ENCODE measurements around the gene CR1L.
"Not testable (repeated sequence)": the region's sequence is repeated elsewhere in the genome, so short reads cannot be mapped to it uniquely, and the experiment has no call there.

Gene CR1L

GRCh38 chr1:207644852-207645634, at the start of gene CR1L:
TSS of gene CR1L (plus strand) at chr1:207645133. CDS start at chr1:207645234, 101 bp downstream.
- no peaks in the 10 kb centered on the region for H3K9me3 Mint-ChIP-seq
- H3K4me3 Mint-ChIP-seq: peak within 1 kb of the TSS; percentile 73
- peaks cover 35% of the 10 kb centered on the region for H3K27me3 Mint-ChIP-seq
- peak; percentile 80 for DNase-seq
- no peaks in the 10 kb centered on the region for H3K36me3 Mint-ChIP-seq (ENCODE audit: low read depth)
- no peak within 1 kb of the TSS for H3K27ac Mint-ChIP-seq
- peaks cover 13% of the 10 kb centered on the region for H3K4me1 Mint-ChIP-seq (ENCODE audit: low read depth)

GRCh38 chr1:207603777-207604176, 41.2 kb upstream of the CR1L start:
- peaks cover 4% of the 10 kb centered on the region for H3K27me3 Mint-ChIP-seq
- no peaks in the 10 kb centered on the region for H3K4me1 Mint-ChIP-seq (ENCODE audit: low read depth)
- H3K27ac Mint-ChIP-seq: no peak overlapping the region
- no peaks in the 10 kb centered on the region for H3K9me3 Mint-ChIP-seq
- no peak for DNase-seq
- no peak overlapping the region for H3K4me3 Mint-ChIP-seq
- no peaks in the 10 kb centered on the region for H3K36me3 Mint-ChIP-seq (ENCODE audit: low read depth)

- no peaks in the 10 kb centered on the region for H3K36me3 Mint-ChIP-seq (ENCODE audit: low read depth)
- H3K9me3 Mint-ChIP-seq: no peaks in the 10 kb centered on the region
- no peaks in the 10 kb centered on the region for H3K4me1 Mint-ChIP-seq (ENCODE audit: low read depth)
- peaks cover 4% of the 10 kb centered on the region for H3K27me3 Mint-ChIP-seq
- no peak overlapping the region for H3K27ac Mint-ChIP-seq
- no peak overlapping the region for H3K4me3 Mint-ChIP-seq
- no peak for DNase-seq
These were observed 39.2 kb upstream of the CR1L start for GRCh38 chr1:207605444-207606361.

GRCh38 chr1:207606362-207606755, 38.6 kb upstream of the CR1L start:
- peaks cover 4% of the 10 kb centered on the region for H3K27me3 Mint-ChIP-seq

GRCh38 chr1:207612762-207613161, 32.2 kb upstream of the CR1L start:
- no peak for DNase-seq
- Mint-ChIP-seq H3K27ac (no peak overlapping the region), H3K4me1 (ENCODE audit: low read depth) (no peaks in the 10 kb centered on the region), H3K4me3 (no peak overlapping the region), H3K36me3 (ENCODE audit: low read depth) (no peaks in the 10 kb centered on the region), H3K9me3 (no peaks in the 10 kb centered on the region), H3K27me3 (no peaks in the 10 kb centered on the region)

More at GRCh38 chr1:207606362-207606755, 38.6 kb upstream of the CR1L start:
- Mint-ChIP-seq H3K27ac (no peak overlapping the region), H3K4me1 (ENCODE audit: low read depth) (no peaks in the 10 kb centered on the region), H3K4me3 (no peak overlapping the region), H3K9me3 (no peaks in the 10 kb centered on the region), H3K36me3 (ENCODE audit: low read depth) (no peaks in the 10 kb centered on the region)
- no peak for DNase-seq

GRCh38 chr1:207619871-207620542, 24.9 kb upstream of the CR1L start:
- no peak overlapping the region for H3K27ac Mint-ChIP-seq
- no peaks in the 10 kb centered on the region for H3K36me3 Mint-ChIP-seq (ENCODE audit: low read depth)
- peaks cover 4% of the 10 kb centered on the region for H3K27me3 Mint-ChIP-seq
- no peaks in the 10 kb centered on the region for H3K9me3 Mint-ChIP-seq
- H3K4me1 Mint-ChIP-seq (ENCODE audit: low read depth): peaks cover 2% of the 10 kb centered on the region
- peak; percentile 32 for DNase-seq
- H3K4me3 Mint-ChIP-seq: no peak overlapping the region

GRCh38 chr1:207620543-207620893, 24.4 kb upstream of the CR1L start:
- H3K27me3 Mint-ChIP-seq: peaks cover 4% of the 10 kb centered on the region
- no peak overlapping the region for H3K27ac Mint-ChIP-seq
- no peak overlapping the region for H3K4me3 Mint-ChIP-seq
- H3K36me3 Mint-ChIP-seq (ENCODE audit: low read depth): no peaks in the 10 kb centered on the region
- H3K4me1 Mint-ChIP-seq (ENCODE audit: low read depth): peaks cover 2% of the 10 kb centered on the region
- H3K9me3 Mint-ChIP-seq: no peaks in the 10 kb centered on the region
- no peak for DNase-seq

- not testable (repeated sequence) for H3K27me3 Mint-ChIP-seq; H3K27ac Mint-ChIP-seq; H3K9me3 Mint-ChIP-seq; H3K36me3 Mint-ChIP-seq (ENCODE audit: low read depth); H3K4me3 Mint-ChIP-seq; DNase-seq; H3K4me1 Mint-ChIP-seq (ENCODE audit: low read depth)
These were observed 19.3 kb upstream of the CR1L start for GRCh38 chr1:207625504-207626071.

- DNase-seq: no peak
- no peaks in the 10 kb centered on the region for H3K4me1 Mint-ChIP-seq (ENCODE audit: low read depth)
- H3K36me3 Mint-ChIP-seq (ENCODE audit: low read depth): no peaks in the 10 kb centered on the region
- no peak overlapping the region for H3K27ac Mint-ChIP-seq
- no peaks in the 10 kb centered on the region for H3K9me3 Mint-ChIP-seq
- H3K27me3 Mint-ChIP-seq: no peaks in the 10 kb centered on the region
- no peak overlapping the region for H3K4me3 Mint-ChIP-seq
These were observed 18.0 kb upstream of the CR1L start for GRCh38 chr1:207626972-207627337.

- Mint-ChIP-seq H3K4me1 (ENCODE audit: low read depth) (no peaks in the 10 kb centered on the region), H3K4me3 (no peak overlapping the region), H3K27ac (no peak overlapping the region), H3K9me3 (no peaks in the 10 kb centered on the region), H3K36me3 (ENCODE audit: low read depth) (no peaks in the 10 kb centered on the region), H3K27me3 (no peaks in the 10 kb centered on the region)
- DNase-seq: no peak
These were observed 17.4 kb upstream of the CR1L start for GRCh38 chr1:207627496-207627895.

GRCh38 chr1:207628776-207629175, 16.2 kb upstream of the CR1L start:
- H3K36me3 Mint-ChIP-seq (ENCODE audit: low read depth): no peaks in the 10 kb centered on the region
- no peak for DNase-seq
- H3K9me3 Mint-ChIP-seq: no peaks in the 10 kb centered on the region
- H3K4me1 Mint-ChIP-seq (ENCODE audit: low read depth): no peaks in the 10 kb centered on the region
- no peaks in the 10 kb centered on the region for H3K27me3 Mint-ChIP-seq
- no peak overlapping the region for H3K4me3 Mint-ChIP-seq
- H3K27ac Mint-ChIP-seq: no peak overlapping the region

GRCh38 chr1:207631137-207631536, 13.8 kb upstream of the CR1L start:
- no peaks in the 10 kb centered on the region for H3K4me1 Mint-ChIP-seq (ENCODE audit: low read depth)
- no peaks in the 10 kb centered on the region for H3K9me3 Mint-ChIP-seq
- H3K4me3 Mint-ChIP-seq: no peak overlapping the region
- no peaks in the 10 kb centered on the region for H3K36me3 Mint-ChIP-seq (ENCODE audit: low read depth)
- no peak for DNase-seq
- peaks cover 6% of the 10 kb centered on the region for H3K27me3 Mint-ChIP-seq
- H3K27ac Mint-ChIP-seq: no peak overlapping the region

- Mint-ChIP-seq H3K27me3 (peaks cover 6% of the 10 kb centered on the region), H3K4me3 (no peak overlapping the region)
- no peak for DNase-seq
These were observed 11.7 kb upstream of the CR1L start for GRCh38 chr1:207633226-207633625.

GRCh38 chr1:207633699-207634289, 11.1 kb upstream of the CR1L start:
- not testable (repeated sequence) for H3K4me1 Mint-ChIP-seq (ENCODE audit: low read depth); H3K27ac Mint-ChIP-seq; H3K36me3 Mint-ChIP-seq (ENCODE audit: low read depth); H3K4me3 Mint-ChIP-seq; DNase-seq; H3K27me3 Mint-ChIP-seq; H3K9me3 Mint-ChIP-seq

More at GRCh38 chr1:207633226-207633625, 11.7 kb upstream of the CR1L start:
- Mint-ChIP-seq H3K36me3 (ENCODE audit: low read depth) (no peaks in the 10 kb centered on the region), H3K4me1 (ENCODE audit: low read depth) (no peaks in the 10 kb centered on the region), H3K27ac (no peak overlapping the region), H3K9me3 (no peaks in the 10 kb centered on the region)
